ENCODE results near the gene RBCK1.
"Not testable (repeated sequence)": the region's sequence is repeated elsewhere in the genome, so short reads cannot be mapped to it uniquely, and the experiment has no call there.

Gene RBCK1

DNA sequence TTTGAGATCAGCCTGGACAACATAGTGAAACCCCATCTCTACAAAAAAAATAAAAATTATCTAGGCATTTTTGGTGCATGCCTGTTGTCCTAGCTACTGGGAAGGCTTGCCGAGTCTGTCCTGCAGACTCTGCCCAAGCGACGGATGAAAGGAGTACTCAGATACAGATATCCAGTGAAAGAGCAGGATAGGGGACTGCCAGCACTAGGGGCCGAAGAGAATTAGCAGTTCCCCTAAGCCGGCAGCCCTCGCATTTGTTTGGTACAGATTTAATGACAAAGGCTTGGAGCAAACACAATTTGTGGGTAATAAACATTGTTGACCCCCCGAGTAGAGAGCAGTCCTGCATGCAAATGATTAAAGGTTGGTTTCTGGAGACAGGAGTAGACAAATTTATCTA, 59.7 kb downstream of the RBCK1 start:
- Histone ChIP-seq H3K36me3 (ENCODE audit: control insufficient read depth, insufficient read depth, low read length) (no peaks in the 10 kb centered on the region), H3K9ac (ENCODE audit: low read length) (no peak overlapping the region), H3K4me1 (ENCODE audit: control insufficient read depth, insufficient read depth, low read length) (peaks cover 2% of the 10 kb centered on the region), H3K27me3 (ENCODE audit: control insufficient read depth, insufficient read depth, low read length) (no peaks in the 10 kb centered on the region), H3K27ac (ENCODE audit: low read depth, low read length) (no peak overlapping the region), H3K4me3 (ENCODE audit: low read length) (no peak overlapping the region)

DNA sequence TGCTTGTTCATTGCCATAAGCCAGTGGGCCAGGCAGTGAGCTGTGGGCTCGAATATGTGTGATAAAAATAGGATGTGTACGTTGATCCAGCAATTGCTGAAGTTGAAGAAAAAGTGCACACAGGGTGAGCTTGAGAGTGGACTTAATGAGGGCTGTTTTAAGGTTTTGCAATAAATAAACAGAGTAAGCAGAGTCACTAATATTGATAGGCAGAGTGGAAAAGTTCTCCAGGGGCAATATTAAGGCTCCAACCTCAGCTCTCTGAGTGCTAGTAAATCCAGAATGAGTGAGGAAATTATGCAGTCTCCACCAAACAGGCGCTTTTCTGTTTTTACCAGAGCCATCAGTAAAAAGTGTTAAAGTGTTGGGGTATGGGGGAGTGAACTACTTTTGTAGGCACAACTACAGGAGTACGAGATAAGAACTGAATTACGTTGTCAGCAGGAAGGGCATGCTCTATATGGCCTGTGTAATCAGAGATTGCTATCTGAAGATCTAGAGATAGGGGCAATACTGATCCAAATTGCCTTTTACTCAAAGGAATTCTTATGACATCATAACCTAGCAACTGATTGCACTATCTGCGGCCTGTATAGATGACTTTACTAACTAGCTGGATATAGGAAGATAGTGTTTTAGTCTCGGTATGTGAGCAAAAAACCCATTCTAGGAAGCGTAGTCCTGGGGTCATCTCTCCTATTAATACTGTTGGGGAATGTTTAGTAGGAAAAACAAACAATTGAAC, 61.8 kb downstream of the RBCK1 start:
- no peak overlapping the region for H3K9ac ChIP-seq (ENCODE audit: low read length)
- no peaks in the 10 kb centered on the region for H3K36me3 ChIP-seq (ENCODE audit: control insufficient read depth, insufficient read depth, low read length)
- H3K27me3 ChIP-seq (ENCODE audit: control insufficient read depth, insufficient read depth, low read length): no peaks in the 10 kb centered on the region
- H3K27ac ChIP-seq (ENCODE audit: low read depth, low read length): no peak overlapping the region
- H3K4me1 ChIP-seq (ENCODE audit: control insufficient read depth, insufficient read depth, low read length): no peaks in the 10 kb centered on the region
- no peak overlapping the region for H3K4me3 ChIP-seq (ENCODE audit: low read length)

DNA sequence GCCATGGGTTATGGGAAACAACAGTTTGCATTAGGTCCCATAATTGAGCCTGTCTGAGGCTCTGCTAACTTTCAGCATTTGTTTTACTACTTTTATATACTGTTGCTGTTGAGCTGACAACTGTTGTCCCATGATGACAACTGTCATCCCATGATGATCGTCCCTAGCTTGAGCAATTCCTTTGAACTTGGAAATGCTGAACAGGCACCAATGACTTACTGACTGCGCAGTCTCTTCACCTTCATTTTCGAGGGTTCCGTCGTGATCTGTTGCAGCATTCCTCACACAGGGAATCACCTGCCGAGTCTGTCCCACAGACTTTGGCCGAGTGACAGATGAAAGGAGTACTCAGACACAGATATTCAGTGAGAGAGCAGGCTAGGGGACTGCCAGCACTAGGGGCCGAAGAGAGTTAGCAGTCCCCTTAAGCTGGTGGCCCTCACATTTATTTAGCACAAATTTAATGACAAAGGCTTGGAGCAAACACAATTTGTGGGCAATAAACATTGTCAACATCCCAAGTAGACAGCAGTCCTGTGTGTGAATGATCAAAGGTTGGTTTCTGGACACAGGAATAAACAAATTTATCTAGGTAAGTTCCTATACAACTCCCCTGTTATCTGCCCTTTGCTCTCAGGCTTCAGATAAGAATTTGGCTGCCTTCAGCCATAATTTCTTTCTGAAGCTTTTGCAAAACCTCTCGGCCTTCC, 64.2 kb downstream of the RBCK1 start:
- Histone ChIP-seq H3K36me3 (ENCODE audit: control insufficient read depth, insufficient read depth, low read length) (no peaks in the 10 kb centered on the region), H3K9ac (ENCODE audit: low read length) (no peak overlapping the region), H3K27me3 (ENCODE audit: control insufficient read depth, insufficient read depth, low read length) (no peaks in the 10 kb centered on the region), H3K27ac (ENCODE audit: low read depth, low read length) (no peak overlapping the region), H3K4me1 (ENCODE audit: control insufficient read depth, insufficient read depth, low read length) (no peaks in the 10 kb centered on the region), H3K4me3 (ENCODE audit: low read length) (no peak overlapping the region)

DNA sequence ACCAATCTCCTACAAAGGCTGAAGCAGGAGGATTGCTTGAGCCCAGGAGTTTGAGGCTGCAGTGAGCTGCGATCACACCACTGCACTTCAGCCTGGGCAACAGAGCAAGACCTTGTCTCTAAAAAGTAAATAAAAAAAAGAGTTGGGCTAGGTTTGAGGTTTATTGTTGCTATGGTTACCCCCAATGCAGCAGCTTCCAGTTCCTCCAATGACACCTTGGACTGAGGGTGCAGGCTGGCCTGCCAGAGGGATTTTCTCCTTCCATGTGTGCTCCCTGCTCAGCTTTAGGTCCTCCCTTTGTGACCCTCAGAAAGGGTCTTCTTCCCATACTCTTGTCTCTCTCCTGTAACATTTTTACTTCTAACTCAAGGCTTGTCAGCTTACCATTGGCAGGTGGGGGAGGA, 64.8 kb downstream of the RBCK1 start:
- no peaks in the 10 kb centered on the region for H3K27me3 ChIP-seq (ENCODE audit: control insufficient read depth, insufficient read depth, low read length)
- no peaks in the 10 kb centered on the region for H3K36me3 ChIP-seq (ENCODE audit: control insufficient read depth, insufficient read depth, low read length)
- no peaks in the 10 kb centered on the region for H3K4me1 ChIP-seq (ENCODE audit: control insufficient read depth, insufficient read depth, low read length)
- no peak overlapping the region for H3K27ac ChIP-seq (ENCODE audit: low read depth, low read length)
- H3K9ac ChIP-seq (ENCODE audit: low read length): no peak overlapping the region
- H3K4me3 ChIP-seq (ENCODE audit: low read length): no peak overlapping the region

DNA sequence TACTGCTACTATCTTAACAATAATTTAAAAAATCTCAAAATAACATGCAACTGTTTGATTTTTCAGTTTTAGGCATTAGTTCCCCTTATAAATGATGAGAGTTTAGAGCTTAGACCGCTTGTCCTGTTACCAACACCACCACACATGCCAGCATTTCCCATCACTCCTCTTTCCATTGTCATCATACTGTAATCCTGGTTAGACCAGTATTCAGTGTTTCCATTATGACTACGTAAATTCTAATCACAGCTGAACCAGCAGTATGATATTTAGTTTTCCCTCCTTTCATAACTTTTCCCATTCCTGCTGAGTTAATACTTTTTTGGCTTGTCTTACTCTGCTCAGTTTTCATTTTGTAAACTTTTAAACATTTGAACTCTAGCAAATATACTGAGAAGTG, 66.5 kb downstream of the RBCK1 start:
- no peaks in the 10 kb centered on the region for H3K27me3 ChIP-seq (ENCODE audit: control insufficient read depth, insufficient read depth, low read length)
- H3K36me3 ChIP-seq (ENCODE audit: control insufficient read depth, insufficient read depth, low read length): peaks cover 4% of the 10 kb centered on the region
- no peak overlapping the region for H3K27ac ChIP-seq (ENCODE audit: low read depth, low read length)
- H3K4me3 ChIP-seq (ENCODE audit: low read length): no peak overlapping the region
- H3K4me1 ChIP-seq (ENCODE audit: control insufficient read depth, insufficient read depth, low read length): no peaks in the 10 kb centered on the region
- no peak overlapping the region for H3K9ac ChIP-seq (ENCODE audit: low read length)

DNA sequence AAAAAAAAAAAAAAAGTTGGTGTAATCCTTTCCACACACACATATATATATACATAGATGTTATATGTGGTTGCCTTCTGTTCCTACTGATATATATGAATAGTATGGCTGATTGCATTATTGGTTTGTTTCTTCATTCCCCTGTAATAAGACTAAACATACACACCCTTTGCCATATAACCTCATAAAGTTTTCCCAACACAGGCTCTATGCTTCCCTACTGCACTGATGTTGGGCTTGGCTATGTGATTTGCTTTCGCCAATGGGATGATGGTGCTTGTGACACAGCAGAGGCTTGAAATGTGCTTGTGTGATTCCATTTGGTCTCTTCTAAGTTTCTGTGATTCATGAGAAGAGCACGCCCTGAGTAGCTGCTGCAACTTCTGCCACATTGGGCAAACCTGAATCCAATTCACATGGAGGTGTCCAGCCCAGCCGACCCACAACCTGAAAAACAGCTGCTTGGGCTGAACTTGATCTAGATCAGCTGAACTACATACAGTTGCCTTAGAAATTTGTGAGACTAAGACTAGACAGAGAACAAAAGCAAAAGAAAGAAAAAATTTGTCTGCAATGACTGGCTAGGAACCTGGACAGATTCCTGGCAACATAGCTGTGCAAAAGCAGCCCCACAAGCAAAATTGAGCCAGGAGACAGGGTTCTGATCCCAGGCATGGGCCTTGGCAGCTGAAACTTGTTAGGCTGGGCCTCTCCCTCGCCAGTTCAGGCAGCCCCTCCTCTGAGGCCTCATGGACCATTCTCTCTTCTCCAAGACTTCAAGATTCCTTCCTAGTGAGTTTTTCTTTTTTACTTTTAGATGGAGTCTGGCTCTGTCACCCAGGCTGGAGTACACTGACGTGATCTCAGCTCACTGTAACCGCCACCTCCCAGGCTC, 67.6 kb downstream of the RBCK1 start:
- Histone ChIP-seq H3K36me3 (ENCODE audit: control insufficient read depth, insufficient read depth, low read length) (peaks cover 4% of the 10 kb centered on the region), H3K27ac (ENCODE audit: low read depth, low read length) (no peak overlapping the region), H3K4me1 (ENCODE audit: control insufficient read depth, insufficient read depth, low read length) (no peaks in the 10 kb centered on the region), H3K4me3 (ENCODE audit: low read length) (no peak overlapping the region), H3K27me3 (ENCODE audit: control insufficient read depth, insufficient read depth, low read length) (no peaks in the 10 kb centered on the region), H3K9ac (ENCODE audit: low read length) (no peak overlapping the region)

DNA sequence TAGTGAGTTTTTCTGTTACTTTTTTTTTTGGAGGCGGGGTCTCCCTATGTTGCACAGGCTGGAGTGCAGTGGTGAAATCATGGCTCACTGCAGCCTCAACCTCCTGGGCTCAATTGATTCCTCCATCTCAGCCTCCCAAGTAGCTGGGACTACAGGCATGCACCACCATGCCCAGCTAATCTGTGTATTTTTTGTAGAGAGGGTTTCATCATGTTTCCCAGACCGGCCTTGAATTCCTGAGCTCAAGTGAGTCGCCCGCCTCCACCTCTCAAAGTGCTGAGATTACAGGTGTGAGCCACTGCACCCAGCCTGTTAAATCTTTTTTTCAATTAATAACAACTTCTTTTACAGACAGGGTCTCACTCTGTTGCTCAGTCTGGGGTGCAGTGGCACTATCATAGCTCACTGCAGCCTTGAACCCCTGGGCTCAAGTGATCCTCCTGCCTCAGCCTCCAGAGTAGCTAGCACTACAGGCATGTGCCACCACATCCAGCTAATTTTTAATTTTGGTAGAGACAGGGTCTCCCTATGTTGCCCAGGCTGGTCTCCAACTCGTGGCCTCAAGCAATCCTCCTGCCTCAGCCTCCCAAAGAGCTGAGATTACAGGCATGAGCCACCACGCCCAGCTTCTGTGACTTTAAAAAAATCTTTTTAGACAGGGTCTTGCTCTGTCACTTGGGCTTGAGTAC, 68.6 kb downstream of the RBCK1 start:
- not testable (repeated sequence) for H3K27ac ChIP-seq (ENCODE audit: low read depth, low read length); H3K27me3 ChIP-seq (ENCODE audit: control insufficient read depth, insufficient read depth, low read length); H3K4me1 ChIP-seq (ENCODE audit: control insufficient read depth, insufficient read depth, low read length); H3K9ac ChIP-seq (ENCODE audit: low read length); H3K4me3 ChIP-seq (ENCODE audit: low read length); H3K36me3 ChIP-seq (ENCODE audit: control insufficient read depth, insufficient read depth, low read length)

DNA sequence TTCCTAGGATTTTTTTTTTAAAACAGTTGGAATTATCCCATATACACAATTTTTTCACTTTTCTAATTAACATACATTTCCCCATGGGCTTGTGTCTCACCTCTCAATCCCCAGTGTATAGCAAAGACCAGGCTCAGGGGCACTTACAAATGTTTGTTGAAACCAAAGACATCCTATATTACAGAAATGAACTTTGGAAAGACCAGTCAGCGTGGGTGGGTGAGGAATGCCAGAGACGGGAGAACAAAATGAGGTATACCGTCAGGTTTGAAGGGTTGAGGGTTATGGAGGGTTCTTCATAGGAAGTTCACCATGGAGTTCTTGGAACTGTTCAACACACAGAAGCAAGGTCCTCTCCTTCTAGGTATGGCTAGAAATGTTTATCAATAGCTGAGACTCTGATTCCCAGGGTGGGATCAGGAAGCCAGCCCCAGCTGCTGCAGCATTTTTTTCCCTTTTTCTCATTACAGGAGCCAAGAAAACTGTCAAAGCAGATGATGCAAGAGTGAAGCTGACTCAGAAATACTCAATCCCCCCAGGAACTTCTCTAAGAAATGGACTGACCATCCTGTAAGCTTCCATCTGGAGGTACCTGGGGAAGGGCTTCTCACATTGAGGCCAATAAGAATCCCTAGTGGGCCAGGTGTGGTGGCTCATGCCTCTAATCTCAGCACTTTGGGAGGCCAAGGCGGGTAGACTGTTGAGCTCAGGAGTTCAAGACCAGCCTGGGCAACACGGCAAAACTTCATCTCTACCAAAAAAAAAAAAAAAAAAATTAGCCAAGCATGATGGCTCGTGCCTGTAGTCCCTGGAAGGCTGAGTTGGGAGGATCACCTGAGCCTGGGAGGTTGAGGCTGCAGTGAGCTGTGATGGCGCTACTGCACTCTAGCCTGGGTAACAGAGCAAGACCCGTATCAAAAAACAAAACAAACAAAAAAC, 70.2 kb downstream of the RBCK1 start:
- peaks cover 16% of the 10 kb centered on the region for H3K36me3 ChIP-seq (ENCODE audit: control insufficient read depth, insufficient read depth, low read length)
- no peak overlapping the region for H3K4me3 ChIP-seq (ENCODE audit: low read length)
- no peaks in the 10 kb centered on the region for H3K27me3 ChIP-seq (ENCODE audit: control insufficient read depth, insufficient read depth, low read length)
- H3K4me1 ChIP-seq (ENCODE audit: control insufficient read depth, insufficient read depth, low read length): no peaks in the 10 kb centered on the region
- H3K27ac ChIP-seq (ENCODE audit: low read depth, low read length): no peak overlapping the region
- H3K9ac ChIP-seq (ENCODE audit: low read length): no peak overlapping the region

DNA sequence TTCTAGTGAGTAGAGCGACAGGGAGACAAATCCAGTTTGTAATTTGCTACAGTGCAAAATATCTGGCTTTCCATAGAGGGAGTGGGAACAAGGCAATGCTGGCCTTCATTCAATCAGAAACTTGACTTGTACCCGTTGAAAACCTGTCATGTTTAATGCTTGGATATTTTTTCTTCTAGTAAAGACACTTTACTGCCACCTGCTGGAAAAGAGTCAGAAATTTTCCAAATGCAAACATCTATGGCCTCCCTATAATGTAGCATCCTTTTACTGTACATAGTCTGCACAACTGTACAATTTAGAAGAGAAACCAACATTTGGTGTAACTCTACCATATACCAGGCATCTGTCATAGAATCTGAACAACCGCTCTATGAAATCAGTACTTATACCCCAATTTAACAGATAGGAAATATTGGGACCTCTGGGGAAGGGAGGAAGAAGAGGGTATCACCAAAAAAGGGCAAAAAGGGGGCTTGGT, 70.9 kb downstream of the RBCK1 start:
- H3K4me1 ChIP-seq (ENCODE audit: control insufficient read depth, insufficient read depth, low read length): no peaks in the 10 kb centered on the region
- peaks cover 18% of the 10 kb centered on the region for H3K36me3 ChIP-seq (ENCODE audit: control insufficient read depth, insufficient read depth, low read length)
- H3K9ac ChIP-seq (ENCODE audit: low read length): no peak overlapping the region
- H3K27ac ChIP-seq (ENCODE audit: low read depth, low read length): no peak overlapping the region
- no peak overlapping the region for H3K4me3 ChIP-seq (ENCODE audit: low read length)
- H3K27me3 ChIP-seq (ENCODE audit: control insufficient read depth, insufficient read depth, low read length): no peaks in the 10 kb centered on the region

DNA sequence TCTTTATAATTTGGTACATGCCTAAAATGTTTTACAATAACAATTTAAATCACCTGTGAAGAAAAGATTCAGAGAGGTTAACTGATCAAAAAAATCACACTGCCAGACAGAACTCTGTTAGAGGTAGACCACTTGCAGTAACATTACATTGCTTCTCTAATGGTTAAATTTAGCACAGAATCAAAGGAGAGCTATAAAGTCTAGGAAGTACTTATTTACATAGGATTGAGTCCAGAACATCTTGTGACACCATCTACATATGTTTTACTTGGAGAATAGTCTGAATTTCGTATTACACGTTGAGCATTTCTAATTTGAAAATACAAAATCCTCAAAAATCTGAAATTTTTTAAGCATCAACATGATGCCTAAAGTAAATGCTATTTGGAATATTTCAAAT, 71.4 kb downstream of the RBCK1 start:
- Histone ChIP-seq H3K4me1 (ENCODE audit: control insufficient read depth, insufficient read depth, low read length) (no peaks in the 10 kb centered on the region), H3K36me3 (ENCODE audit: control insufficient read depth, insufficient read depth, low read length) (peaks cover 18% of the 10 kb centered on the region), H3K27me3 (ENCODE audit: control insufficient read depth, insufficient read depth, low read length) (no peaks in the 10 kb centered on the region), H3K9ac (ENCODE audit: low read length) (no peak overlapping the region), H3K27ac (ENCODE audit: low read depth, low read length) (no peak overlapping the region), H3K4me3 (ENCODE audit: low read length) (no peak overlapping the region)

DNA sequence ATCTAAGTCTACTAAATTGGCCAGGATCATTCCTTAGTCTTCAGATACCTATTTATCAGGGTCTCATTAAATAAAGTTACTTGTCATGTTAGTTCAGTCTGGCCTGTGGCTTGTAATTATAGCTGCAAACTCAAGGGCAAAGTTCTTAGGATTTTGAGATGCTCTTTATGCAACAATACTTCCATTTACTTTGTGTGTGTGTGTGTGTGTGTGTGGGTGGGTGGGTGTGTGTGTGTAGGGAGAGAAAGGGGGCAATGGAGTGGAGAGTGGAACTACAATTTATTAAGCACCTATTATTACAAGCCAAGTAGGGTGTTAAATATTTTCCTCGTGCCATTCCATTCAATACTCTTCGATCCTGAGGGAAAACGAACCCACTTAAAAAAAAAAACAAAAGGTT, 71.9 kb downstream of the RBCK1 start:
- H3K4me3 ChIP-seq (ENCODE audit: low read length): no peak overlapping the region
- no peaks in the 10 kb centered on the region for H3K27me3 ChIP-seq (ENCODE audit: control insufficient read depth, insufficient read depth, low read length)
- H3K36me3 ChIP-seq (ENCODE audit: control insufficient read depth, insufficient read depth, low read length): peaks cover 18% of the 10 kb centered on the region
- H3K27ac ChIP-seq (ENCODE audit: low read depth, low read length): no peak overlapping the region
- no peak overlapping the region for H3K9ac ChIP-seq (ENCODE audit: low read length)
- H3K4me1 ChIP-seq (ENCODE audit: control insufficient read depth, insufficient read depth, low read length): no peaks in the 10 kb centered on the region

Measured in rectal smooth muscle tissue (tissue), 1 donor.